GM04503 (cell line): ENCODE data around the gene MAP3K14.

Experiments used
- DNase-seq: peaks from one replicate; pipeline ENCODE4 v3.0.0-alpha.2; 2012; ENCODE audit warnings: low read depth

Gene MAP3K14

DNA sequence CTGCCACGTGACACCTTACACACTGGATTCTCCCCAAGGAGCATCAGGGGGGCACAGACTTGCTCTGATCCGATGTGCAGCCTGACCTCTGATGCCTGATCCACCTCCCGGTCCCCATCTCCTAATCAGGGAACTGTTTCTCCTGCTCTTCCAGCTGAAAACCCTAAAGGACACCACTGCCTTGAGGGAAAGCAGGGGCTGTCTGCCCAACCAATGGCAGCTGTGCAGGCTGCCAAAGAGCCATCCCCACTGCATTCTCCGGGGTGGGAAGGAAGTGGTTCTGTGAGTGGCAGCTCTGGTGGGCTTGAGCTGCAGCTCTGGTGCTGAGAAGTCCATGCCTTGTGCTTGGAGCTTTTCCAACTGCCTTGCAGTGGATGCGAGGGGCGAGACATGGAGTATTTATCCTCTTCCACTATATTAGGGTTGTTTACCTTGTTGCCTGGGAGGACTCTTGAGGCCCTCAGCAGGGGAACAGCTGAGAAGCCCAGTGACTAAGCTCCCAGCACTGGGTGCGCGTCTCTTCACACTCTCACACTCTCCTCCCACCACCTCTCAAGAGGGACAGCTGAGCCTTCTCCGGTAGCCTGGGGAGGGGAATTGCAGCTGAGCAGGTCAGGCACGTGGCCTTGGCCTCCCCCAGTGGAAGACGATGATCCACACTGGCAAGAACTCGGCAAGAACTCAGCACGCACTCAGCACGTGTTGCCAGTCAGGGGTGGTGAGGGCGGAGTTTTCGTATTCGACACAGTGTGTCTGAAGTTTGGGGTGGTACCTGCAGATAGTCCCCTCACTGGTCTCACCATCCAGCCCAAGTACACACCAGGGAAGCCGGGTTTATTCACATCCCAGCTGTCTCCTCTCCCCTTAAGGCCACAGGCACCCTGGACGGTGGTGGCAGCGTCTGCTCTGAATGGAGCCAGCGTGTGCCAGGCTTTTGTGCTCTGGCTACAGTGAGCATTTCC is 33.9 kb downstream of the MAP3K14 start:
- no peak for DNase-seq

DNA sequence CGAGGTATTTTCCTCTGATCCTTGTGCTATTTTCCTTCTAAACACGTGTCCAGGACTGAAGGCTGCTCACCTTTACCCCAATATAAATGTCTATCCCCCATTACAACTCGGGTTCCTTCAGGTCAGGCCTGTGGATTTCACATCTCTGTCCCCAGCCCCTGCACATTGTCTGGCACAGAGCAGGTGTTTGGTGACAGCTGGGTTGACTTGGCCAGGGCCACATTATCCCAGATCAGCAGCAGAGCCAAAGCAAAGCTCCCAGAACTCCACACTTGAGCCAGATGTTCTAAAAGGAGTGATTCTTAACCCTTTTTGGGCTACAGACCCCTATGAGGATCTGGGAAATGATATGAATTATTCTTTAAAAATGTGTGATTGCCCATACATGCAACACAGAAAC is 36.9 kb downstream of the MAP3K14 start:
- no peak for DNase-seq

DNA sequence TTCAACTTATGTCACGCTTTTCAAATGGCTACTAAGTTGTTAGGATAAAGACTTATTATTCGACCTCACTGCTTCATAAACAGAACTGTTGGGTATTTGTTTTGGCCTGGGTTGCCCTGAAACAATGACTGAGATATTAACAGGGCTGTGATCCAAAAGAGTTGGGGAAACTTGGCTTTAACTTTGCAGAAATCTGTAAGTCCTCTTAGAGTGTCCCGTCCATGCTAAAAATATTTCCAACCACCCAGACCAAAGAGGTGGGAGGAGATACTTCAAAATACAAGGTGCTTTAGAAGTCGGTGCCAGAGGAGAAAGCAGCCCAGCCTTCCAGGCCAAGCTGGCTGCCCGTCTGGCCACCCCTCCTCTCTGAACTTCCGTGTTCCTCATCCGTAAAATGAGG is 38.8 kb downstream of the MAP3K14 start:
- DNase-seq: no peak

DNA sequence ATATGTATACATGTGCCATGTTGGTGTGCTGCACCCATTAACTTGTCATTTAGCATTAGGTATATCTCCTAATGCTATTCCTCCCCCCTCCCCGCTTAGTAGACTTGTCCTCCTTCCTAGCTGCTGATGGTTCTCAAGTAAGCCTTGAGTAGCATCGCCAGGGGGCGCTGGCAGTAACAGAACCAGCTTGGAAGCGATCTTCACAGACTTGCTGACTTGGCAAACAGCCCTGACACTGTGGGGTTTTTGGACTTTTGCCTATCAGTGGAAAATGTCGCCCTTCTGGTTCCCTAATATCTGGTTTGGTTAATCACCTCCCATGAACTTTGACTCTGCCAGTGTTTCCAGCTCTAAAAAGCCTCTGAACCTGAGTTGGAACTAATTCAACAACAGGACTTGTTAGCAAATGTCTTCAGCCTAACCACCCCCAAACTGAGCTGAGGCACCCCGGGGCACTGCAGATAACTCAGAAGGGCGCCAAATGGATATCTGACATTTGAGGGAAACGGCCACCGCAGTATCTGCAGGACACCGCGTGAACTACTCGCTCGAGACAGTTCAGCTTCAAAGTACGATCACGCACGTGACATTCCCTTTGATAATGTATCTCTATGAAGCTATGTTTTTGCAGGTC is 39.5 kb downstream of the MAP3K14 start:
- no peak for DNase-seq

GRCh38 chr17:45276031-45276430 is 40.8 kb downstream of the MAP3K14 start:
- DNase-seq: no peak

GRCh38 chr17:45274033-45274432 is 42.8 kb downstream of the MAP3K14 start:
- no peak for DNase-seq

DNA sequence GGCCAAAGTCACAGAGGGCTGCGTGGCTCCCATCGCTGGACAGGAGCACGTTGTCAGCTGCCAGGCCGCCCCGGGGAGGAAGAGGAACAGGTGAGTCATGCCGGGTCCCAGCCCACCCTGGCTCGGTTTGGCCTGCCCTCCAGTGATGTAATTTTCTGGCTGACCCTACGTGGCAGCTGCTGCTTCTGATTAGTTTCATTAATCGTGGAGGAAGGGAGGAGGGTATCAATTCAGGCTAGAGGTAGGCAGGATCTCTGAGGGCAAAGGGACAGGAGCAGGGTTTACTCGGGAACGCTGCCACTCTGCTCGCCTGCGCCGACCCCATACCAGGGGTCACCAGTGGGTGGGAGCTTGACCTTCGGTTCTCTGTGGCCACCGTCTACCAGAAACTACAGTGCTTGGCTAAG is 43.3 kb downstream of the MAP3K14 start:
- no peak for DNase-seq

DNA sequence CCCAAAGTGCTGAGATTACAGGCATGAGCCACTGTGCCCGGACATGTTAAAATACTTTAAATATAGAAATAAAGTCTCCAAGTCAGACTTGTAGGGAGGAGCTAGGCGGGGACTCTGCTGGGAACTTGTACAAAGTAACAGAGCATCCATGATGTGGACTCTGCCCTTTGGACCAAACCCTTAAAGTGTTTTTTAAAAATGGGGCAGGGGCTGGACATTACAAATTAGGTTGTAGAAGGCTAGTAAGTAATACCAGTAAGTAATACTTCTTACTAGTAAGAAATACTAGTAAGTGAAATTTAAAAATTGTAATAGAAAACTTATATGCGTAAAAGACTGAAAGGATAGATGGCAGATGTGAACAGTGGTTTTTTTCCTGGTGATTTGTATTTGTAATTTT is 45.2 kb downstream of the MAP3K14 start:
- DNase-seq: no peak

- no peak for DNase-seq
Observed at GRCh38 chr17:45270828-45271418, 45.9 kb downstream of the MAP3K14 start.

- DNase-seq: no peak
Observed at GRCh38 chr17:45269912-45270311, 46.9 kb downstream of the MAP3K14 start.

DNA sequence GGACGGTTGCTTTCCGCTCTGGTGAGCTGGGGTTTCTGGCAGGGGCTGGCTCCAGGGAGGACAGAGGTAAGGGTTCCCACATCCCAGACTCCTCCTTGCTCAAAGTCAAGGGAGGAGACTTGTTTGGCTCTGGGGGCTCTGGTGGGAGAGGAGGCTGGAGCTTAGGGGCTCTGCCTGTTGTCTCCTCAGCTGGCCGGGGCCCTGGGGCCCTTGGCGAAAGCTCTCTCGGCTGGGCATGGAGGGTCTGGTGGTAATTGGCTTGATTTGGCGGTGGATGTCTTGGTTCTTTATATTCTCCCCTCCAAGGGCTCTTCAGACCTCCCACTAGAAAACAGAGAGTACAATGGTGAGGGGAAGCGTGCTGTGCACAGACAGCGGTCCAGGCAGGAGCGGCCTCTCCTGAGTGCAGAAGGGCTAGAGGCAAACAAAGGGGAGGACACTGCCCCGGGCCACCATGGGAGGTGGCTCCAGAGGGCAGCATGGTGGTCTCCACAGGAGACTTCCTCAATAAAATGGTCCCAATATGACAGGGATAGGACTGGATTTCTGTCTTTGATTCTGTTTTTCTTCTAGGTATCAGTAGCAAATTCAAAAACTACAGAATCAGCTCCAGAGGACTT is 49.3 kb downstream of the MAP3K14 start:
- no peak for DNase-seq

DNA sequence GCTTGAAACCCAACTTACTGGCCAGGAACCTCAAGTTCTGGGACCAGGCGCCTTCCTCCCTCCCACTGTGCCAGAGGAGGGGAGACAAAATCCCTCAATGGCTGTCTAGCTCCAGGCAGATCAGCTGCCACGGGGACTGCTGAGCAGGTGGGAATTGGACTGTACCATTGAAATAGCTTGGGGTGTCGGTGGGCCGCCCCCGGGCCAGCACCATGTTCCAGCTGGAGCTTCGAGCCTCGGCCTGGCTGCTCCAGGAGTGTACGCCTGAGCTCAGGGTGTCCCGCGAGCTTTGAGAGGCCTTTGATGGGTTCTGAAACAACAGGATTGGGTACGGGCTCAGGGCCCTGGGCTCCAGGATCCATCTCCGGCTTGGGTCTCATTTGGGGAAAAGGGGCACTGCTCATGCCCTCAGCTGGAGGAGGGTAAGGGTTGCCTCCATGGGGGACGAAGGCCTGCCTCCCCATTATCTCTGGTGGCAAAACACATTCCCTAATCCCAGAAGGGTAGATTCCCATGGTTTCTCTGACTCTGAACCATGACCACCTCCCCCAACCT is 50.4 kb downstream of the MAP3K14 start:
- no peak for DNase-seq

DNA sequence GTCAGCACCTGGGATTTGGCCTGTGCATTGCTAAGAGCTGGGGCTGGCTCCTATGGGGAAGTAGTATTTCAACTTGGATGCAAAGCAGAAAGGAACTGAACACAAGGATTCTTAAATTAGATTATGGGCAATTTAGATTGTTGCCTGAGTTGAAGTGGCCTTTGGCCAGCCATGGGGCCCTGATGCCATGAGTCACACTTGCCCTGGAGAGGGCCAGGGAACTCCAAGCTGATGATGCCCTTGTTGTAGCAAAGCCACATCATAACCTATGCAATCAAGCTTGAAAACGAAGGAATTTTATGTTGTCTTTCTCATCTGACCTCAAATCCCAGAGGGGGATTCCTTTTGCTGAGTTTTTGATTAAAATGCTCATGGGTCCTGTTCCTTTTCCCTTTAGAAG is 51.0 kb downstream of the MAP3K14 start:
- peak; percentile 89 for DNase-seq

GRCh38 chr17:45264988-45265387 is 51.8 kb downstream of the MAP3K14 start:
- no peak for DNase-seq

DNA sequence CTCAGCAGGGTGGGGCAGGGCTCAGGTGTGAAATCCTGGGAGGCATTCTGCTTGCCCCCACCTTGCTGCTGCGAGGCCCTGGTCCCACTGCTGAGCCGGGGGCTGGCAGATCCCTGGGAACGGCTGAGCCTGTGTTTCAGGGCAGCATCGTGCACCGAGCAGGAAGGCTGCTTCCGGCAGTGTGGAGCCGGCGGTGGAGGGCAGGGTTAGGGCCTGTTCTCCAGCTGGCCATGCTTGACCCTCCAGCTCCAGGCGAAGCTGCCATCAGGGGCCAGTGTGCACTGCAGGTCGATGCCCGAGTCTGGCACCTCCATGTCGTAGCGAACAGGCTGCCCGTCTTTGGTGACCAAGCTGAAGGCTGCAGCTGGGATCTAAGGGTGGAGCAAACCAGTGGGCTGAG is 52.4 kb downstream of the MAP3K14 start:
- DNase-seq: no peak

- no peak for DNase-seq
Observed at GRCh38 chr17:45263477-45263860, 53.4 kb downstream of the MAP3K14 start.

GRCh38 chr17:45262516-45263476 is 54.0 kb downstream of the MAP3K14 start:
- no peak for DNase-seq

DNA sequence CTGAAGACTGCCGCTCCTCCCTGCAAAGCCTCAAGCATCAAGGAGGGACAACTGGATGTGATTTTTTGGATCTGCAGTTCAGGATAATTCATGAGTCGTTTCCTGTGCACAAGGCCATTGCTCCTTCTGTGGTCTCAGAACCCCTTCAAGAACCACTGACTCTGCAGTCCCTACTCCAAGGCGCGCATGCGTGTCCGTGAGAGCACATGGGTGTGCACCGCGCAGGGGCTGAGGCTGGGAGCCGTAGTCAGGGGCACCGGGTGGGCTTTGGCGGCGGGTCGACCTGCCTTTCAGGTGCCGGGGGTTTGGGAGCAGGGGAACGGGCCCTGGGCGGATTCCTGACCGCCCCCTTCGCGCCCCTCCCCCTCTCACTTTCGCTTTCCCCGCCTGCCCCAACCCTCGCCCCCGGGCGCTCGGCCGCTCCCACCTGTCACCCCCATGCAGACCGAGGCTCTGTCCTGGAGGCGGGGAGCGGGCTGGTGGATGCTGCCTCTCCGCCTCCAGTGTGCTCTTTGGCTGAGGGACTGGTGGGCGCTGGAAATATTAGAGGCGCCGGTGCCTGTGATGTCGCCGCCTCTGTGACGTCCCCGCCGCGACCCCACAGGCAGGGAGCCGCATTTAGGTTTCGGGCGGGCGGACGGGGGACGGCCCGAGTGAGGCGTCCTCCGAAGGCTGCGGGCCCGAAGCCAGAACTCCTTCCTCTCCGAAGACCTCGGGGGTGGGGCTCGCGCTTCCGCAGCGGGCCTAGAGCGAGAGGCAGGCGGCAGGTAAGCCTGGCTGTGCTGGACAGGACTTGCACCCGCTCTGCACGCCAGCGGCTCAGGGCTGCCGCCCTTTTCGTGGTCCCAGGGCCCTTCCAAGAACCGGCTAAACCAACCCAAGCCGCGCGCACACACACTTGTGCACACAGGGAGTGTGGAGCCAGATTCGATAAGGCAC is 55.0 kb downstream of the MAP3K14 start, which contains the start of gene SPATA32:
Gene SPATA32, minus strand, starts transcription at position 518 of the 939 bp plus-strand sequence. Its CDS starts 78 bp downstream, at position 440.
- no peak for DNase-seq

DNA sequence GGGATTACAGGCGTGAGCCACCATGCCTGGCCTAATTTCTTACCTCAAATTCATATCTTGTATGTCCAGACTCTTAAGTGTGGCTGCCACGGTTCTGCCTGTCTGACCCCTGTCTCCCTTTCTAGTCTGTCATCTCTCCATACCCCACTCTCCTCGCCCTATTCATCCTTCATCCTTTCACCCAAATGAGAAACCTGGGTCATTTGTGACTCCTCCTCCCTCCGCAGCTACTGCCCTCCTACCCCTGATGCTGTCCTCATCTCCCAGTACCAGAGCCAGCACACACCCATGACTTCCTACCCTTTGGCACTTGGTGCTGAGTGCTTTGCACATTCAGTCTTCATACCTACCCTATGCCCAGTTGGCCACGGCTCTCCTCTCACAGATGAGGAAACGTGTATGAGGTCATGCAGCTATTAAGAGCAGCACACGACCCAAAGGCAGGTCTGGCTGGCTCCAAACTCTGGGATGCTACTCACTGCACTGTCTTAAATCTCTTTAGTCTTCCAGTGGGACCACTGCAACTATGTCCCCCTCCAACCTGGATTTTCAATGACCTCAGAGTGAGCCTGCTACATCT is 56.5 kb downstream of the MAP3K14 start:
- no peak for DNase-seq
